Lower leg skin (tissue), 3 donors: ENCODE measurements around the gene PRF1.

ENCODE experiments used
- CTCF ChIP-seq, 3 donors: fragments of 450-650 bp; IDR thresholded peaks; one replicate each; pipeline ENCODE4 v1.5.1; 2016; ENCODE audit warnings: antibody characterized with exemption in 3 of 3, mild to moderate bottlenecking in 3 of 3, moderate library complexity in 2 of 3
- POLR2A ChIP-seq, 2 donors: fragments of 450-650 bp; IDR thresholded peaks; one replicate each; pipeline ENCODE4 v1.6.1; 2016 to 2017; ENCODE audit warnings: antibody characterized with exemption in 2 of 2, mild to moderate bottlenecking in 1 of 2, moderate library complexity in 1 of 2

GRCh38 chr10:70549962-70550458 lies 52.5 kb downstream of the PRF1 start:
- TF ChIP-seq POLR2A (IDR thresholded peaks at IDR 0.05) (no peak), CTCF (IDR thresholded peaks at IDR 0.05) (peak in 1 of 3 donors; percentile 86)
